CD4-positive, alpha-beta T cell treated with Interleukin-15 for 1 hour (primary cell): Measurements from ENCODE around the gene LDLRAD2.
"Not testable (repeated sequence)": the region's sequence is repeated elsewhere in the genome, so short reads cannot be mapped to it uniquely, and the experiment has no call there.

Experiments used
- DNase-seq: peaks from one replicate; pipeline ENCODE4 v3.0.0-alpha.2; 2020

Gene LDLRAD2, protein sequence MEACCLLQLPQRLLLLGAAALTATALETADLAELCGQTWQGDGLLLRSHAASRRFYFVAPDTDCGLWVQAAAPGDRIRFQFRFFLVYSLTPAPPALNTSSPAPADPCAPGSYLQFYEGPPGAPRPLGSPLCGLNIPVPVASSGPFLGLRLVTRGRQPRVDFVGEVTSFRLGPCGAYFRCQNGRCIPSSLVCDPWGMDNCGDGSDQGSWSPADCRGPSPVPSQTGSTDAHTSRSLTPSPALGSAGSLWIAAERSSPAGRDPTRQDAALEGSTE

DNA sequence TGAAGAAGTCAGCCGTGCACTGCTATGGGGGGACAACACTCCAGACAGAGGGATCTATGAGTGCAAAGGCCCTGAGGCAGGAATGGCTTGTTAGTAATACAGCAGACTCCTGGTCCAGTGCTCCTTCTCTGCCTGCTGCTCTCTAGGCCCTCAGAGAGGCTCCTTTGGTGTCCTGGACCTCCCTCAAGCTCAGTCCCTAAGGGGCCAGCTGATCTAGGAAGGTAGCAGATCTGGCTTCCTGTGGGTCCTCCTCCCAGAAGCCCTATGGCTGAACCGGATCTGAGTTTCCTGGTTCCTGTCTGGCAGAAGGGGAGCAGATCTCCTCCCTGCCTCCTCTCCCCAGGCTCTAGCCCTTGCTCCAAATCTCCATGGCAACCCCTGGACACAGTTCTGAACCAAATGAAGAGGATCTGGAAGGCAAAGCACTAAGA is at the start of gene LDLRAD2:
Gene LDLRAD2, plus strand, starts transcription at position 391 of the 431 bp plus-strand sequence. CDS start 187 bp downstream, outside the sequence.
- DNase-seq: no peak

DNA sequence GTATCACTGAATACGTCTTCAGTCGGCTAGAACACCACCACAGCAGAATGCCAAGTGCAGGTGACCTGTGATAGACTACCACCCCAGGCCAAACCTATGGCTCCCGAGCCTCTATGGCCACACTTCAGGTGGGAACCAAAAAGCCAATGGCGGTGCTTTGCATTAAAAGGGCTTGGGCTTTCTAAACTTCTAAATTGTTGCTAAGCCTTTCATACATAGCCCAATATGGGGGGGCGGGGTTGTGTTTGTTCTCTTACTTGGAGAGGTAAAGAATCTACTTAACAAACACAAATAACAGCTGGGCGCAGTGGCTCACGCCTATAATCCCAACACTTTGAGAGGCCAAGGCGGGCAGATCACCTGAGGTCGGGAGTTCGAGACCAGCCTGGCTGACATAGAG is 48.8 kb upstream of the LDLRAD2 start:
- DNase-seq: no peak

DNA sequence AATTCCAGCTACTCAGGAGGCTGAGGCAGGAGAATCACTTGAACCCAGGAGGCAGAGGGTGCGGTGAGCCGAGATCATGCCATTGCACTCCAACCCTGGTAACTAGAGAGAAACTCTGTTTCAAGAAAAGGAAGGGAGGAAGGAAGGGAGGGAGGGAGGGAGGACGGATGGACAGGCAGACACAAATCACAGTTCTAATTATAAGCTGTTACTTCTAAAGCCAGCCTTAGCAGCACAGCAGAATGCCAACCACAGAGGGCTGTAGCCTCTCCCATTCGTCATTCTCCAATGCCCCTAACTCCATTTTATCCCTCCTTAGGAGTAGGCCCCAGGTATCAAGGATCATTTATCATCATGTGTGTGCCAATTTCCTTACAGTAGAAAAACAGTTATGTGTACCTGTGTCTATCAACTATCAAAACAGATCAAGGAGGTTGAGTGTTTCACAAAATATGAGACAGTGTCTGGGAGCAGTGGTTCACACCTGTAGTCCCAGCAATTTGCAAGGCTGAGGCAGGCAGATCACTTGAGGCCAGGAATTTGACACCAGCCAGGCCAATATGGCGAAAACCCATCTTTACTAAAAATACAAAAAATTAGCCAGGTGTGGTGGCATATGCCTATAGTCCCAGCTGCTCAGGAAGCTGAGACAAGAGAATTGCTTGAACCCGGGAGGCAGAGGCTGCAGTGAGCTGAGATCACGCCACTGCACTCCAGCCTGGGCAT is 48.2 kb upstream of the LDLRAD2 start:
- DNase-seq: no peak

DNA sequence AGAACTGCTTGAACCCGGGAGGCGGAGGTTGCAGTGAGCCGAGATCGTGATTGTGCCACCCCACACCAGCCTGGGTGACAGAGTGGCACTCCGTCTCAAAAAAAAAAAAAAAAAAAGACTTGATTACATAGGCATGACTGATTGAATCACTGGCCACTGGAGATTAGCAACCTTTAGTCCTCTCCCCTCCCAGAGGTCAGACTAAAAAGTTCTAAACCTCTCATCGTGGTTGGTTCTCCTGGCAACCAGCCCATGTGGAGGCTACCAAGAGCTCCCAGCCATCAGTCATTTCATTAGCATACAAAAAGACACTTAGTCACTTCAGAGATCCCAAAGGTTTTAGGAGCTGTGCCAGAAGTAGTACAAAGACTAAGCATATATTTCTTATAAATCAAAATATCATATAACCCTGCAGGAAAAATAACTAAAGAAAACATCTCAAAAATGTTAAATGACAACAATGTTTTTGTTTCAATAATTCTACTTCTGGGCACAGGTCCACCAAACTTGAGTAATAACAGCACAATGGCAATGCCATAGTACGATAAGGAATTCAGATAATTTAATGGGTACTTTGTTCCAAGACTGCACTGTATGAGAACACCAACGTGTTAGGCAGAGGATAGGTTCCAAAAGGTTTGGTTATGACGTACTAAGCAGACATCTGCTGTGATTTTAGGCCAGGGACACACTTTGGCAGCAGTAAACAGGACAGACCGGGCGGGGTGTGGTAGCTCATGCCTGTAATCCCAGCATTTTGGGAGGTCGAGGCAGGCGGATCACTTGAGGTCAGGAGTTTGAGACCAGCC is 47.2 kb upstream of the LDLRAD2 start:
- DNase-seq: peak; percentile 59

DNA sequence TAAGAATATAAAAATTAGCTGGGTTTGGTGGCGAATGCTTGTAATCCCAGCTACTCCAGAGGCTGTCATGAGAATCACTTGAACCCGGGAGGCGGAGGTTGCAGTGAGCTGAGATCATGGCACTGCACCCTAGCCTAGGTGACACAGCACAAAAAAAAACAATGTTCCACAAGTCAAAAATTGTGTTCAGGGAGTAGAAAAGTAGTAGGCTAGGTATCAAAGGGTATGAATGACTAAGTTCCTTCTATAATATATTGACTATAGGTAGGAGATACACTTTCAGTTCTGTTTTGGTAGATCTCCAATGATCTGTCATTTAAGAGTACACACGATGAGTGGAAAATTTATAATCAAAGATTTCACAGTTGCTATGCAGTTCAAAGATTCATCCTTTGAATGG is 45.9 kb upstream of the LDLRAD2 start:
- DNase-seq: no peak

DNA sequence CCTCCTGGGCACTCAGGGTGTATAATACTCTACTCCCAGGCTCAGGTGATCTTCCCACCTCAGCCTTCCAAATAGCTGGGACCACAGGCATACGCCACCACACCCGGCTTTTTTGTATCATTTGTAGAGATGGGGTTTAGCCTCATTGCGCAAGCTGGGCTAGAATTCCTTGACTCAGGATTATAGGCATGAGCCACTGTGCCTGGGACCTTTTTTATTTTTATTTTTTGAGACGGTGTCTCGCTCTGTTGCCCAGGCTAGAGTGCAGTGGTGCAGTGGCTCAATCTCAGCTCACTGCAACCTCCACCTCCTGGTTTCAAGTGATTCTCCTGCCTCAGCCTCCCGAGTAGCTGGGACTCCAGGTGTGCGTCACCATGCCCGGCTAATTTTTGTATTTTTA is 45.0 kb upstream of the LDLRAD2 start:
- DNase-seq: not testable (repeated sequence)

DNA sequence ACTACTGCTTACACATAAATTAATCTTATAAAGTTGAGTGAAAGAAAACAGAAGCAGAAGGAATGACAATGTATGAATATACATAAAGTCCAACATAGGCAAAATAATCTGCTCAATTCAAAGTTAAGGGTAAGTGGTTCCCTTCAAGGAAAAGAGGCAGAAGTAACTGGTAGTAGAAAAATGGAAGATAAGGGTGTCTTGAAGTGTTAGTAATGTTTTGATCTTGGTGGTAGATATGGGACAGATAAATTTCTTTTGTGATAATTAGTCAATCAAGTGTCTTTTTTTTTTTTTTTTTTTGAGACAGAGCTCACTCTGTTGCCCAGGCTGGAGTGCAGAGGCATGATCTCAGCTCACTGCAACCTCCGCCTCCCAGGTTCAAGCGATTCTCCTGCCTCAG is 41.9 kb upstream of the LDLRAD2 start:
- no peak for DNase-seq

DNA sequence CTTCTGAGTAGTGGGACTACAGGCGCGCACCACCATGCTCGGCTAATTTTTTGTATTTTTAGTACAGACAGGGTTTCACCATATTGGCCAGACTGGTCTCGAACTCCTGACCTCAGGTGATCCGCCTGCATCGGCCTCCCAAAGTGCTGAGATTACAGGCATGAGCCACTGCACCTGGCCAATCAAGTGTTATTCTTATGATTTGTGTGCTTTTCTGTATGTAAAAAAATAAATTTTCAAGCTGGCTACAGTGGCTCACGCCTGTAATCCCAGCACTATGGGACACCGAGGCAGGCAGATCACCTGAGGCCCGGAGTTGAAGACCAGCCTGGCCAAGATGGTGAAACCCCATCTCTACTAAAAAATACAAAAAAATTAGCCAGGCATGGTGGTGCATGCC is 41.5 kb upstream of the LDLRAD2 start:
- DNase-seq: not testable (repeated sequence)

DNA sequence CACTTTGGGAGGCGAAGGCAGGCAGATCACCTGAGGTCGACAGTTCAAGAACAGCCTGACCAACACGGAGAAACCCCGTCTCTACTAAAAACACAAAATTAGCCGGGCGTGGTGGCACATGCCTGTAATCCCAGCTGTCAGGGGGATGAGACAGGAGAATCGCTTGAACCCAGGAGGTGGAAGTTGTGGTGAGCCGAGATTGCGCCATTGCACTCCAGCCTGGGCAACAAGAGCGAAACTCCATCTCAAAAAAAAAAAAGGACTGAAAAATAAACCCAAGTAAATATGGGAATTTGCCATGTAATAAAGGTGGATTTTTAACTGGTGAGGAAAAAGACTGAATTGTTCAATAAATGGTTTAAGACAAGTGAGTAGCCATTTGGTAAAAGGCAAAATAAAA is 40.4 kb upstream of the LDLRAD2 start:
- DNase-seq: peak; percentile 23

DNA sequence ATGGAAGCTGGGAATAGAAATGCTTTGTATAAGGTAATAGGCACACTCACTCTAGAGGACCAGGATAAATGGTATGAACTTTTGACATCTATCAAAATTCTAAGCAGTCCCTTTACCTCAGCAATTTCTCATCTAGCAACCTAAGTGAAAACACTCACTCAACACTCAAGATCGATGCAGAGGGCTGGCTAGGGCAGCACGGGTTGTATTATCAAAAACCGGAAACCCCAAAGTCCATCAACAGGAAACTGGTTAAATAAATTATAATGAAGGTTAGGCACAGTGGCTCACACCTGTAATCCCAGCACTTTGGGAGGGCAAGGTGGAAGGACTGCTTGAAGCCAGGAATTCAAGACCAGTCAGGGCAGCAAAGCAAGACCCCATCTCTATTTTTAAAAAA is 38.5 kb upstream of the LDLRAD2 start:
- DNase-seq: no peak

DNA sequence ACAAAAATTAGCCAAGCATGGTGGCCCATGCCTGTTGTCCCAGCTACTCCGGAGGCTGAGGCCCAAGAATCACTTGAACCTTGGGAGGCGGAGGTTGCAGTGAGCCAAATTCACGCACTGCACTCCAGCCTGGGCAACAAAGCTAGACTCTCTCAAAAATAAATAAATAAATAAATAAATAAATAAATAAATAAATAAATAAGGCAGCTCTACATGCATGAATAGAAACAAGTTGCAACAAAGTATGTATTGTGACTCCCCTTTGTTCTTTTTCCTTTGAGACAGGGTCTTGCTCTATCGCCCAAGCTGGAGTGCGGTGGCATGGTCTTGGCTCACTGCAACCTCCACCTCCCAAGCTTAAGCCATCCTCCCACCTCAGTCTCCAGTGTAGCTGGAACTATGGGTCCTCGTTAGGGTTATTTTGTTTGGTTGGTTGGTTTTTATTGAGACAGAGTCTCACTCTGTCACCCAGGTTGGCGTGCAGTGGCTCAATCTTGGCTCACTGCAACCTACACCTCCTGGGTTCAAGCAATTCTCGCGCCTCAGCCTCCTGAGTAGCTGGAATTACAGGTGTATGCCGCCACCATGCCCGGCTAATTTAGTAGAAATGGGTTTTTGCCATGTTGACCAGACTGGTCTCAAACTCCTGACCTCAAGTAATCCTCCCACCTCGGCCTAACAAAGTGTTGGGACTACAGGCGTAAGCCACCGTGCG is 37.1 kb upstream of the LDLRAD2 start:
- no peak for DNase-seq

DNA sequence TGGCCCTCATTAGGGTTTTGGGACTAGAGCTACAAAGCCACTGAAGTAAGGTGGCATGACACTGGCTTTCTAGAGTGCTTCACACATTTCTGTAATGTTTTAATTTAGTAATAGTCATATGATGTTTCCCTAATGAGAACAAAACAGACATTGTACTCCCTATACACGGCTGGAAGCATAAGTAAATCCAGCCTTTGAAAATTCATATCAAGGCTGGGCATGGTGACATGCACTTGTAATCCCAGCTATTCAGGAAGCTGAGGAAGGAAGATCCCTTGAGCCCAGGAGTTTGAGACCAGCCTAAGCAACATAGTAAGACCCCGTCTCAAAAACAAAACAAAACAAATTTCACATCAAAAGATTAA is 36.5 kb upstream of the LDLRAD2 start:
- no peak for DNase-seq

DNA sequence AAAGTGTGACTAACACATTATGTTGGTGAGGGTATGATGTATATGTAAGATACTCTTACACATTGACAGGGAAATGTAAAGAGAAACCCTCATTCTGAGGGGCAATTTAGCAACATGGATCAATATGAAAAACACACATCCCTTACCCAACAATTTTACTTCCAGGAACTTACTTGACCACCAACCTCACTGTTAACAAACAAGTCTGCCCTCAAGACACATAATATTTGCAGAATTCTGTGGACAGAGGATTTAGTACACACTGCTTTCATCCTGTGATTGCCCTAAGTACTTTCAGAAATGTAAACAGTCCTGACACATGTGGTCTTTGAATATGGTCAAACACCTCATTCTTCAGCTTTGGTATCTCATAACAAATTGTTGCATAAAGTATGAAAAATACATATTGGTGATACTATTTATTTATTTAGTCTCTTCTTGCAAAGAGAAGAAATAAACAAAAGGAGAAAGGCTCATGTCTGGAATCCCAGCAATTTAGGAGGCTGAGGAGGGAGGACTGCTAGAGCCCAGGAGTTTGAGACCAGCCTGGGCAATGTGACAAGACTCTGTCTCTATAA is 36.0 kb upstream of the LDLRAD2 start:
- no peak for DNase-seq

DNA sequence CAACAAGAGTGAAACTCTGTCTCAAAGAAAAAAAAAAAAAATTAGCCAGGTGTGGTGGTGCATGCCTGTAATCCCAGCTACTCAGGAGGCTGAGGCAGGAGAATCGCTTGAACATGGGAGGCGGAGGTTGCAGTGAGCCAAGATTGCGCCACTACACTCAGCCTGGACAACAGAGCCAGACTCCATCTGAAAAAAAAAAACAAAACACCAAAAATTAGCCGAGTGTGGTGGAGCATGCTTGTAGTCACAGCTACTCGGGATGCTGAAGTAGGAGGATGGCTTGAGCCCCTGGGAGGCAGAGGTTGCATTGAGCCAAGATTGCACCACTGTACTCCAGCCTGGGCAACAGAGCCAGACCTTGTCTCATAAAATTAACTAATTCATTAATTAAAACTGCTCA is 35.1 kb upstream of the LDLRAD2 start:
- DNase-seq: not testable (repeated sequence)

DNA sequence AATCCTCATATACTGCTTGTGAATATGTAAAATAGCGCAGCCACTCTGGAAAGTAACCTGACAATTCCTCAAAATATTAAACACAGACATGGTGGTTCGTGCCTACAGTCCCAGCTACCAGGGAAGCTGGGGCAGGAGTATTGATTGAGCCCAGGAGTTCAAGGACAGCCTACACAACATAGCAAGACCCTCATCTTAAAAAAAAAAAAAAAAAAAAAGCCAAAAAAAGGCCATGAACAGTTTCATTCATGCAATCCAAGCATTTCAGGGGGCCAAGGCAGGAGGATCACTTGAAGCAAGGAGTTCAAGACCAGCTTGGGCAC is 33.7 kb upstream of the LDLRAD2 start:
- DNase-seq: no peak

DNA sequence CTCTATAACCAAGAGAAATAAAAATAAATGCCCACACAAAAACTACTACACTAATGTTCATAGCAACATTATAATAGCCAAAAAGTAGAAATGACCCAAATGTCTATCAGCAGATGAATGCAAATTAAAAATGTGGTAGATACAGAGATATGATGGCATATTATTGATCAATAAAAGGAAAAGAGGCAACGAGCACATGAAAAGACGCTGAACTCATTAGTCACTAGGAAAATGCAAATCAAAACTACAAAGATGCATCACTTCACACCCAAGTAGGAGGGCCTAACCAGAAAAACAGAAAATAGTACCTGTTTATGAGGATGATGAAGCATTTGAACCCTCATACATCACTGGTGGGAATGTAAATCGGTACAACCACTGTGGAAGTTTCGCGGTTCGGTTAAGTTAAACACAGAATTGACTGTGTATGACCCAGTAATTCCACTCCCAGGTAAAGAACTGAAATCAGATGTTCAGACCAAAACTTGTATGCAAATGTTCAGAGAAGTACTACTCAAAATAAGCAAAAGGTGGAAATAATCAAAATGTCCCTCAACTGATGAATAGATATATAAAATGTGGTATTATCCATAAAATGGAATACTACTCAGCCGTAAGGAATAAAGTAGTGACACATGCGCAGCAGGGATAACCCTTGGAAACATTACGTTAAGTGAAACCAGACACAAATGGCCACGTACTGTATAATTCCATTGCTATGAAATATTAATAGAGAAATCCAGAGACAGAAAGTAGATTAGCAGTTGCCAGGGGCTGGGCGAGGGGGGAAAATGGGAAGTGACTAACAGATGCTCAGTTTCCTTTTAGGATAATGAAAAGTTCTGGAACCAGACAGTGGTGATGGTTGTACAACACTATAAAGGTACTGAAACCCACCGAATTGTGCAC is 32.2 kb upstream of the LDLRAD2 start:
- no peak for DNase-seq

DNA sequence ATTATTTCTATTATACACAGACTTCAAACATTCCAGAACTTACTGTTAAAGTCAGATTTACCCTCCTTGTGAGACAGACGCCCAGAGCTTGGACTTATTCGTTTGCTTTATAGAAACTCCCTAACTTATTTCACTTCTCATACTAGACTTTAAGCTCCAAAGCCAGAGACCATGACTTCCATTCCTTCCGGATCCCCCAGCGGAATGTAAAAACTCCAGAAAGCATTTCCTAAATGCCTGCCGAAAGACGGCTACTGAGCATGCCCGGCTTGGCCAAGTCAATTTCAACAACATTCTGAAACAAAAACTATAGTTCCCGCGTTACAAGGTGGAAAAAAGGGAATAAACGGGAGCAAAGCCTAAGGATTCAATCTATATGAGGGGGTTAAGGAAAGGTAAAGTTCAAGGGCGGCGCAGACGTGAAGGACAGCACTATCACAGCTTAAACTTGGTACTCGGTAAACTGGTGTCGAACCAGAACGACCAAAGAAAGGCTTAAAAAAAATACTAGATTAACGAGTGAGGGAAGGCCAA is 30.2 kb upstream of the LDLRAD2 start:
- no peak for DNase-seq

DNA sequence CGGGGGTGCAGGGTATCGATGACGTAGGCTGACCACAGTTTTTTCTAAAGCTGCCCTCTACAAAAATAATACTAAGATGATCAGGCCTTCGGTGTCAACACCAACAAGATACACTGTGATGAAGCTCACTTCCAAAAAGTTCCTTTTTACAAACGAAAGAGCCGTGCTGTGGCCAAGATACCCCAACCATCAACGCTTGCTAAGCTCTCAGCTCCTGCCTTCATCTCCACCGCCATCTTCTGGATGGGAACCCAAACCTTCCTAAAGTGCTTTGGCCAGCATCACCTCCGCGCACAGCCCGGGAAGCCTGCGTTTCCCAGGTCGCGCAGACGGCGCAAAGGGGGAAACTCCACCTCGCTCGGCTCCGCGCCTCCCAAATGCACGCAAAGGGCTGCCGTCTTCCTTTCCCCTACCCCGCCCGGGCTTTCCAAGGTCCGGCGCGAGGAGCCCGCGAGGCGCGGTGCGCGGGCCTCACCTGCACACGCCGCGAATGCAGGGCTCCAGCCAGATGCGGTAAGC is 29.7 kb upstream of the LDLRAD2 start:
- peak; percentile 54 for DNase-seq

DNA sequence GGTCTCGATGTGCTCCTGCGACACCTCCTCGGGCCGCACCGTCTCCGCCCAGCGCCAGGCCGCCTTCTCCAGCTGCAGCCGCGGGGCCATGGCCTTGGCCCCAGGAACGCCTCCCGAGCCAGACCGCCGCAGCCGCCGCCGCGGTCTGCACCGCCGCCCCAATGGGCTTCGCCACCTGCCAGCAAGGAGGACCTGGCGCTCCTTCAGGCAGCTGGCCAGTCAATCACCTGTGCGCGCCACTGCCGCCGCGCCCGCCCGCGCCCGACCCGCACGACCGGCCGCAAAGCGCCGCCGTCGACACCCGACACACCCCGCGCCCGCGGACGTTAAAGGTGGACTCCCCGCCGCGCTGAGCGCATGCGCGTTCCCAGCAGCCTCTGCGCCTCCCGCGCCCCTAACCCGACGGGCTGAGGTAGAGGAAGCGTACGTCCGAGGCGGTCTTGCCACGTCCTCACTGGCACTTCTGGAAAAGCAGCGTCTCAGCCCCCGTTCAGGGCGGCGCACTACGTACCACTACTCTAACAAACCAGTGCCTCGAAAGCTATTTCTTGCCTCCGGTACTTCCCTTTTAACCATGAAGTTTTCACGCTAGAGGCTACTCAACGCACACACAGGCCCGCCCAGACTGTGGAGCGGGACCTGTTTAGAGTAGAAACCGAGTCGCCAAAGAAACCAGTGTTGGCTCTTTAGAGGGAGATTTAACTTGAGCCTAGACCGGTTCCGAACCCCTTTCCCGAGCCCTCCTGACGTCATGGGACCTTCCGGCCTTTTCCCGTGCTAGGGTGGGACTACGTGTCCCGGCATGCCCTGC is 29.0 kb upstream of the LDLRAD2 start, which contains the start of gene USP48:
Gene USP48, minus strand, starts transcription at position 282 of the 811 bp plus-strand sequence. Its CDS starts 192 bp downstream, at position 90.
- DNase-seq: peak; percentile 98
